AG04450 (cell line): ENCODE data around the gene IKBKE. TPM values are rescaled to one million over a fixed set of nuclear protein-coding genes. Genes with fewer than 3 reads are reported as not detected.

Source experiments
- CTCF ChIA-PET: fragments of 300-600, 350-600 bp; formaldehyde crosslinking; extraction: SDS; loops from one replicate; lab custom pipeline; 2022; ENCODE audit warnings: antibody characterized with exemption, inconsistent platforms; lab: Charles Lee
- POLR2A ChIA-PET: fragments of 350-600 bp; formaldehyde crosslinking; extraction: SDS; loops from one replicate; lab custom pipeline; 2021; ENCODE audit warnings: antibody characterized with exemption, inconsistent platforms; lab: Yijun Ruan, JAX
- DNase-seq: peaks from one replicate; pipeline ENCODE4 v3.0.0-alpha.2; 2011; ENCODE audit warnings: low read depth, low spot score
- H3K27ac ChIP-seq: one replicate; pipeline ENCODE4 v1.5.1; 2012; ENCODE audit warnings: low read depth, low read length, control low read depth
- H3K27me3 ChIP-seq: one replicate; pipeline ENCODE4 v1.6.0; 2012; ENCODE audit warnings: low read length; ENCODE audit not compliant: control insufficient read depth, insufficient read depth
- H3K4me3 ChIP-seq: 2 replicates; pipeline ENCODE4 v1.5.1; 2011; ENCODE audit warnings: mild to moderate bottlenecking, low read depth, low read length, control low read depth
- H3K9me3 ChIP-seq: 2 replicates; pipeline ENCODE4 v1.5.1; 2012; ENCODE audit warnings: low read length; ENCODE audit not compliant: control insufficient read depth, insufficient read depth
- CTCF ChIP-seq: IDR thresholded peaks from 2 replicates; pipeline ENCODE4 v1.5.1; 2011; ENCODE audit warnings: low read depth, low read length, control low read depth, inconsistent platforms
- polyA plus RNA-seq: library from polyadenylated mRNA; depleted of rRNA; stranded (reverse); fragments of >200 nt; gene quantifications from 2 replicates; pipeline ENCODE4 v1.2.3, GENCODE V29; 2011

The IKBKE gene
- polyA plus RNA-seq, 1 experiment, result 20.8 TPM

DNA sequence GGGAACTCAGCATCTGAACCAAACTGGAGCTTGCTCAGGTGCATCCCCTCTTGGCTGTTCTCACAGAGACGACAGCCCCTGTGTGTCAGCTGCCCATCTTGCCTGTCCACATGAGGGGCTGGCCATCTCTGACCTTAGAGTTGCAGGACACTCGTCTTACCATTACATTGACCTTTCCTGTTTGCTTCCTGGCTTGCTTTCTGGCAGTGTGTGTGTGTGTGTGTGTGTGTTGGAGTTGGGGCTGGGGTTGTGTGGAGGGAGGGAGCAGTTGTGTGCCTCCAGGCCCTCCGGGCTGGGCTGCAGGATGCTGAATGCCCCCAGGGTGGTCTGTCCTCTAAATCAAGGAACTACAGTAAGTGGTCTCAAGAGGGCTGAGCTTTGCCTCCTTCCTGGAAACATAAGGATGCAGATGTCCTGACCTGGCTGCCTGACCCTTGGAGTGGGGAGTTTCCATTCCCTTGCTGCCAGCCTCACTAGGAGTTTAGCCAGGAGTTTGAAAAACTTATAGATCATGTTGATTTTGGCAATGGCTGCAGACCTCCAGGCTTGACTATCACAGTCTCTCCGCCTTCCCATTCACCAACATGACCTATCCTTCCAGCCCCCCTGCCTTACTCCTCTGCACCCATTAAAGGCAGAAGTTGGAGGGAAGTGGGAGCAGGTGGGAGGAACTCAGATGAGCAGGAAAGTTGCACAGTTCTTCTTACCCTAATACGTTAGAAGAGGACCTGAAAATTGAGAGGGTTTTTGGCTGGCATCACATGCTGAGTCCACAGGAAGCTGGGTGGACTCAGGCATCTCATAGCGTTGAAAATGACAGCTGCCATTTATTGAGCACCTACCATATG is 56.0 kb downstream of the IKBKE start:
- Histone ChIP-seq H3K4me3 (no peak overlapping the region), H3K27ac (no peak overlapping the region), H3K27me3 (peaks cover 7% of the 10 kb centered on the region), H3K9me3 (no peaks in the 10 kb centered on the region)
- POLR2A ChIA-PET, result no interaction called here
- CTCF ChIA-PET, result interaction anchor here (1.5 kb wide), 1 partner anchor 19 kb away, joined by 6 read pairs; no protein-coding TSS in a partner anchor
- no peak for DNase-seq
- TF ChIP-seq CTCF, result no peak

GRCh38 chr1:206529425-206529824 is 59.1 kb downstream of the IKBKE start:
- POLR2A ChIA-PET, result interaction anchor here (0.5 kb wide), 1 partner anchor 14 kb away, joined by 5 read pairs; no protein-coding TSS in a partner anchor
- DNase-seq, result no peak
- CTCF ChIA-PET, result interaction anchor here (1.6 kb wide), 1 partner anchor 16 kb away, joined by 4 read pairs; no protein-coding TSS in a partner anchor
- TF ChIP-seq CTCF, result no peak
- no peak overlapping the region for H3K4me3 ChIP-seq
- H3K9me3 ChIP-seq, result no peaks in the 10 kb centered on the region
- H3K27ac ChIP-seq, result no peak overlapping the region
- peaks cover 7% of the 10 kb centered on the region for H3K27me3 ChIP-seq

DNA sequence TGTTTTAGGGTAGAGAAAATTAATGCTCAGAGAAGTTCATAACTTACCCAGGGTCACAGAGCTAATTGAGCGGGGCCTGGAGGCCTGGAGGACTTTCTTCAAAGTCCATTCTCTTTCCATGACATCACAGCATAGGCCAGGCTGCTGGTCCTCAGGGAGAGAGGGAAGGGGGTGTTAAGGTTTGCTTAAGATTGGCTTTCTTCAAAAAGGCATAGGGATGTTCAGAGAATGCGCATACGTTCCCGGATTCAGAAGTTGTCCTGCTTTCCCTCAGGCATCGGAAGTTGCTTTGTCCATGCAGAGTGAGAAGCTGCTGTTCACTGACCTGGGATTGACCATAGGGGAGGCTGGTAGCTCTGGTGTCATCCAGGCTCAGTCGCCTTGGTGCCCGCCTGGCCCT is 62.1 kb downstream of the IKBKE start:
- Histone ChIP-seq H3K9me3 (no peaks in the 10 kb centered on the region), H3K27ac (no peak overlapping the region), H3K27me3 (peaks cover 3% of the 10 kb centered on the region), H3K4me3 (no peak overlapping the region)
- CTCF ChIA-PET, result interaction anchor here (6.6 kb wide), 1 partner anchor 12 kb away, joined by 66 read pairs; no protein-coding TSS in a partner anchor
- DNase-seq, result no peak
- POLR2A ChIA-PET, result no interaction called here
- TF ChIP-seq CTCF, result no peak

DNA sequence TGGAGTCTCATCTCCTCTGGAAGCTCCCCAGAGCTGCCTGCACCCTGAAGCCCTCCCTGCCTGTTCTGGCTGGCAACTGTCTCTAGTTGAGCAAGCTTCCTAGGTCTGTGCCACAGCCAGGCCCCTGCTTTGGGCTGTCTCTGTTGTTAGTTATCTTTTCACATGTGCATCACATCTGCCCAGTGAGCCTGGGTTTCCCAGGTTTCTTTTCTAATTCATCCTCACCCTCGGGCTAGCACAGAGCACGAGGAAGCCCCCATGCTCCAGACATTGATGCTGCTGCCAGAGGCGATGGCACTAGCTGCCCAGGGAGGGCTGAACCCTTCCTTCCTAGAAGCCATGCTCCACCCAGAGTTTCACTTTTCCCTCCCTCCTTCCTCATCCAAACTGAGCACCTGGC is 64.3 kb downstream of the IKBKE start:
- Histone ChIP-seq H3K9me3 (no peaks in the 10 kb centered on the region), H3K27me3 (no peaks in the 10 kb centered on the region), H3K27ac (no peak overlapping the region), H3K4me3 (no peak overlapping the region)
- no peak for DNase-seq
- POLR2A ChIA-PET, result no interaction called here
- TF ChIP-seq CTCF, result no peak
- CTCF ChIA-PET, result interaction anchor here (6.6 kb wide), 1 partner anchor 10 kb away, joined by 66 read pairs; no protein-coding TSS in a partner anchor

DNA sequence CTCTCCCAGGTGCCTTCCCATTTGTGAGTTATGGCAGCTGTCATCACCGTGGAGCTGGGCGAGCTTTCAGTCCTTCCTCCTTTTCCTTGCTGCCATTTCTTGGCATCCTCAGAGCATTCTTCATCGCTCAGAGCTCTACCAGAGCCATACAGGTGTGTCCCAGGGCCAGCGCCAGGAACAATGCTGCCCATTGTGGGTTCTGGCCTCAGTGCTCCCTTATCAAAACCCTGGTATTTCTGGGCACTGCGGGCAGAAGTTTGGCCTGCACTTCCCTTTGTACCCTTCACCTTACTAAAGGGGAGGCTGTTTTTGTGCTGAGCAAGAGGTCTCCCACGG is 65.5 kb downstream of the IKBKE start:
- ChIA-PET POLR2A (no interaction called here), CTCF (interaction anchor here (6.6 kb wide), 1 partner anchor 9 kb away, joined by 66 read pairs; no protein-coding TSS in a partner anchor)
- Histone ChIP-seq H3K4me3 (no peak overlapping the region), H3K27me3 (no peaks in the 10 kb centered on the region), H3K27ac (no peak overlapping the region), H3K9me3 (no peaks in the 10 kb centered on the region)
- DNase-seq, result no peak
- no peak for TF ChIP-seq CTCF
